KOPT-K1 (cell line): Measurements from ENCODE around the gene MRM2.

Experiments
- H3K27ac ChIP-seq: fragments of 200-600 bp; sonication (generic); 2 replicates; pipeline ENCODE4 v1.5.1; 2016; ENCODE audit warnings: antibody characterized with exemption, mild to moderate bottlenecking, low read depth, low read length; ENCODE audit not compliant: poor library complexity, severe bottlenecking
- H3K36me3 ChIP-seq: fragments of 200-600 bp; sonication (generic); 2 replicates; pipeline ENCODE4 v1.5.1; 2017; ENCODE audit warnings: antibody characterized with exemption, mild to moderate bottlenecking, low read length, moderate library complexity; ENCODE audit not compliant: insufficient read depth
- H3K9me3 ChIP-seq: fragments of 200-600 bp; sonication (generic); 2 replicates; pipeline ENCODE4 v1.5.1; 2017; ENCODE audit warnings: antibody characterized with exemption, low read length, mild to moderate bottlenecking; ENCODE audit not compliant: insufficient read depth, poor library complexity, severe bottlenecking

The MRM2 gene

GRCh38 chr7:2257046-2257551 lies 15.1 kb upstream of the MRM2 start:
- H3K36me3 ChIP-seq = peaks cover 29% of the 10 kb centered on the region; the same call in 1 of the 2 replicates
- no peak overlapping the region for H3K27ac ChIP-seq
- no peaks in the 10 kb centered on the region for H3K9me3 ChIP-seq

GRCh38 chr7:2256306-2257045 lies 14.5 kb upstream of the MRM2 start:
- no peak overlapping the region for H3K27ac ChIP-seq
- peaks cover 34% of the 10 kb centered on the region; the same call in 1 of the 2 replicates for H3K36me3 ChIP-seq
- no peaks in the 10 kb centered on the region for H3K9me3 ChIP-seq

DNA sequence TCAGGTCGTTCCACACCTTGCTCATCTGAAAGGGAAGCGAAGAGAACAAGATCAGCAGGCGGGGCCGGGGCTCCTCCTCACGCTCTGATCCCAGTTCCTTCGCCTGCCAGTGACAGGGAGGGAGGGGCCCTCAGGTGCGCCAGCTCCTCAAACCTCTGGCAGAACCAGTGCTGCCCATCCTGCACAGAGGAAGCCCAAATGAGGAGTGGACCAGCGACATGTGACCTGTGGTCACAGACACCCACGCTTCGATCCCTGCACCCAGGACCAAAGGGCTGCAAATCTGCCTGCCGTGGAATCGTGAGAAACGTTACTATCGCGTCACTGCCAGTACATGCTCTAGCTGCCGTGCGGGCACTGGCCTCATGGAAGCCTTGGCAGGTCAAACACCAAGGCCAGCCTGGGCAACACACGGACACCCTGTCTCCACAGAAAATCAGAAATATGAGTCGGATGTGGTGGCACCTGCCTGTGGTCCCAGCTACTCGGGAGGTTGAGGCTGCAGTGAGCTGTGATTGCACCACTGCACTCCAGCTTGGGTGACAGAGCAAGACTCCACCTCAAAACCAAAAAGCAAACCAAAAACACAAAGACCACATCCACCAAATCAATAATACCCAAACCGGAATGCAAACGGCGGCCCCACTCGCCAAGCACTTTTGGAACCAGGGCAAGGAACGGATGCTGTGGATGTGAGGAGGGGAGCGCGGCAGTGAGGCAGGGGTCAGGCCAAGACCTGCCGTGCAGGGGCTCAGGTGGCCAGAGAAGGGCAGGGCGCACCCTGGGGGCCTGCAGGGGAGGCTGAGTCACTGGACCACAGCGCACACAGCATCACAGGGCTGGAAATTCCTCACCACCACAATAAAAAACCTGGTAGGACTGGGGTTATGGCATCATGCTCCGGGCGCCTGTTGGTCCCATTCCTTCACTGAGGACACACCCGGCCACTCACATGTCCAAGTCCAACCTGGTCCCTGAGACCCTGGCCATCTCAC lies 13.4 kb upstream of the MRM2 start:
- H3K9me3 ChIP-seq = no peaks in the 10 kb centered on the region
- H3K36me3 ChIP-seq = peaks cover 38% of the 10 kb centered on the region; the same call in 1 of the 2 replicates
- H3K27ac ChIP-seq = no peak overlapping the region

DNA sequence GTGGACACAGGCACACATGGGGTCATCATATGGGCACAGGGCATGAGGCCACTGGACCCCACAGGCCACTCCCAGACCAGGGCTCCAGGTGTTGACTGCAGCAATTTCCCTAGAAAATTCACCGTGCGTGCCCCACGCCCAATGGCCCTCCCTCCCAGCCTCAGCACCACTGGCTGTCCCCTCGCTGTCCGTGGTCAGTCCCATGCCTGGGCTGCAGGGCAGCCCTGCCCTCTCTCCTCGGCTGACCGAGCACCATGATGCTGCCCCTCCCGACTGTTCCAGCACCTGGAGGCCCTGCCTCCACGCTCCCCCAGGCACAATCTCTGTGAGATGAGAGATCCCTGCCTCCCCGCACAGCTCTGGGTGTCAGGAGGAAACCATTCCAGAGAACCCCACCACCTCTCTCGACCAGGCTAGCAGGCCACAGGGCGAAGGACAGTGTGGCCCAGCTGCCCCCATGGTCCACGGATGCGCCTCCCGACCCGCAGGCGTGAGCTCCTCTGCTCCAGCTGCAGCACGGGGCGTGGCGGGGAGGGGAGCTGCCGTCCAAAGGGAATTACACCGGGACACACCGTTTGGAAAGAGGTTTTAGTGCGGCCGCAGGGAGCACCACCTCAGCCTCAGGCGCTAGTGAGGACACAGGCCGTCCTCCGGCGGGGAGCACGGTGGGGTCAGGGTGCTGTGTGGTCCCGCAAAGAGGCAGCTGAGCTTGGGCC lies 12.6 kb upstream of the MRM2 start:
- Histone ChIP-seq H3K9me3 (no peaks in the 10 kb centered on the region), H3K27ac (no peak overlapping the region), H3K36me3 (peaks cover 42% of the 10 kb centered on the region; the same call in 1 of the 2 replicates)

- H3K27ac ChIP-seq = no peak overlapping the region
- H3K36me3 ChIP-seq = peaks cover 42% of the 10 kb centered on the region; the same call in 1 of the 2 replicates
- no peaks in the 10 kb centered on the region for H3K9me3 ChIP-seq
These were observed 11.7 kb upstream of the MRM2 start for GRCh38 chr7:2253525-2254244.

DNA sequence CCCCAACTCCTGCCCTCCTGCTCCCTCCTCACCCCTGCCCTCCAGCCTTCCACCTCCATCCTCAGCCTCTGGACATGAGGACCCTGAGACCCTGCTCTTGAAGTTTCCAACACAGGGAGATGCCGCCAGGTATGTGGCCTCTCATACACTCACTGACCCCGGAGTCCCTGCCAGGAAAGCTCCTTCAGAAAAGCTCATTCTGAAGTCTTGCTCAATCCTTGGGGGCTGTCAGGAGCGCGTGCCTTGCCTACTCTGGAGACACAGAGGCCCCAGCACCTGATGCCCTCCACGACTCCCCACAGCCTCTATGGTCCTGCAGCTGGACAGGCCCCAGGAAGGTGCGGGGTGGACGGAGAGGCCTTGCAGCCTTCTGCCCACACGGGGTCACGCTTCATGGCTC lies 11.0 kb upstream of the MRM2 start:
- Histone ChIP-seq H3K9me3 (no peaks in the 10 kb centered on the region), H3K27ac (no peak overlapping the region), H3K36me3 (peaks cover 44% of the 10 kb centered on the region)

- Histone ChIP-seq H3K9me3 (no peaks in the 10 kb centered on the region), H3K27ac (peak overlapping the region; percentile 22), H3K36me3 (peaks cover 52% of the 10 kb centered on the region)
These were observed 10.1 kb upstream of the MRM2 start for GRCh38 chr7:2251841-2252771.

DNA sequence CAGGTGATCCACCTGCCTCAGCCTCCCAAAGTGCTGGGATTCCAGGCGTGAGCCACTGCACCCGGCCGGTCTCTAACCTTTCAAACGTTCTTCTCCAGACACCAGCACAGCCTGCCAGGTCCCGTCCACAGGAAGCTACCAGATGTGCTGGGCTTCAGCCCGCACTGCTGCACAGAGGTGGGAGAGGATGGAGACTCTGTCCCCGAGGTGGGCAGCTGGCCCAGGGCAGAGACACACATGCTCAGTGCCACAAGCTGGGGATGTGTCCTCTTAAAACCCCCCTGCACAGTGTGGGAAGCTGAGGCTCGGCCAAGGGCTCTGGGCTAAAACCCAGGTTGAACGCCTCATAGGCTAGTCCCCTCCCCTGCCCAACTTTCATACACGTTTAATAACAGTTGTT lies 9.4 kb upstream of the MRM2 start:
- Histone ChIP-seq H3K36me3 (peaks cover 53% of the 10 kb centered on the region), H3K9me3 (no peaks in the 10 kb centered on the region), H3K27ac (no peak overlapping the region)

DNA sequence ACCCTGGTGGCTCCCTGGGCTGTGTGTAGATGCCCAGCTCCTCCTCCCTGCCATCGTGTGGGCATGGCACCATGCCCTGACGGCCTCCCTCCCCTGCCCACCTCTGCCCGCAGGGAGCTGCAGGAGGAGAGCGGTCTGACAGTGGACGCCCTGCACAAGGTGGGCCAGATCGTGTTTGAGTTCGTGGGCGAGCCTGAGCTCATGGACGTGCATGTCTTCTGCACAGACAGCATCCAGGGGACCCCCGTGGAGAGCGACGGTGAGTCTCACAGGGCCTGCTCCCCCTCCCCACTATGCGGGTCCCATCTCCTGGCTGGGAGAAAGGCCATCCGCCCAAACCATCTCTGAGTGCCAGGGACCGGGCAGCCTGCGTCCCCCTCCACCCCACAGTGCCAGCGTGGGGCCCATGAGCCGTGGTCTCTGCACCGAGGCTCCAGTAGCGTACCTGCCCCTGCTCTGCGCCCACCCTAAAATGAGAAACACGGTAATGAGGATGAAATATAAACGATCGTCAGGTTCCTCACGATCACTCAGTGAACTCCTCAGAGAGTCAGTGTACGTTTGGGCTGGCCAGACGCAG lies 7.8 kb upstream of the MRM2 start:
- Histone ChIP-seq H3K9me3 (no peaks in the 10 kb centered on the region), H3K27ac (peak overlapping the region; percentile 54), H3K36me3 (peaks cover 61% of the 10 kb centered on the region)

DNA sequence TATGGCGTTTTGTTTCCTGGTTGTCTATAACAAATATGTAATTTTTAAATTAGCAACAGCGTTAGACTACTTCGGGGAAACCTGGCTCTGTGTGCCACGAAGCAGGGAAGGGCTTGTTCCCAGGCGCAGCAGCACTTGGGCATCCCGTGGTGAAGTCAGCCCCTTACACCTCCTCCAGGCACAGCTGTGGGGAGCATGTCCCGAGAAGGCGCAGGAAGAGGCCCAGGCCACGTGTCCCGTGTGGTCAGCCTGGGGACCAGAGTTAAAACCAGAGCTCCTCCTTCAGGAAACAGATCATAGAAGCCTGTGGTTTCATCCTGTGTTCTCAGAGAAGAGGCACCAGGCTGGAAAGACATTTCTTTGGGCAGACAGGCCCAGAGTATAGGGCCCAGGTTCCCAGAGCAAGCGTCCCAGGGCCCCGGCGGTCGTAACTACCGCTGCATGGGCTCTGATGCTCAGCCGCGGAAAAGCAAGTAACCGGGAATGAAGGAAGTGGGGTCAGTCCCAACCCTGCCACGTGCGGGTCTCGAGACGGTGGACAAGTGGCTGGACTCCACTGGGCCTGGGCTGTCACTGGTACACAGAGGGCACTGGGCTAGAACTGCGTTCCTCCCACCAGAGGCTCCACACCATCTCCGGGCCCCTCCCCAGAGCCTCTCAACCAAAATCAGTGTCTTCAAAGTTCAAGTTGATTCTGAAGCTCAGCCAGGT lies 7.1 kb upstream of the MRM2 start:
- Histone ChIP-seq H3K27ac (peak overlapping the region; percentile 54), H3K36me3 (peaks cover 64% of the 10 kb centered on the region), H3K9me3 (no peaks in the 10 kb centered on the region)

- Histone ChIP-seq H3K27ac (no peak overlapping the region), H3K36me3 (peaks cover 59% of the 10 kb centered on the region)
These were observed 5.4 kb upstream of the MRM2 start for GRCh38 chr7:2247141-2247995.

More at GRCh38 chr7:2247141-2247995, 5.4 kb upstream of the MRM2 start:
- no peaks in the 10 kb centered on the region for H3K9me3 ChIP-seq
